GM18508 (cell line): ENCODE results near the gene COX14.
"Not testable (repeated sequence)": the region's sequence is repeated elsewhere in the genome, so short reads cannot be mapped to it uniquely, and the experiment has no call there.

Experiments
- ATAC-seq: cut with Tn5 transposase; IDR thresholded peaks from one replicate; pipeline ENCODE4 v1.9.1; 2021; ENCODE audit warnings: moderate number of reproducible peaks; ENCODE audit not compliant: insufficient read depth, unreplicated experiment

The COX14 gene

DNA sequence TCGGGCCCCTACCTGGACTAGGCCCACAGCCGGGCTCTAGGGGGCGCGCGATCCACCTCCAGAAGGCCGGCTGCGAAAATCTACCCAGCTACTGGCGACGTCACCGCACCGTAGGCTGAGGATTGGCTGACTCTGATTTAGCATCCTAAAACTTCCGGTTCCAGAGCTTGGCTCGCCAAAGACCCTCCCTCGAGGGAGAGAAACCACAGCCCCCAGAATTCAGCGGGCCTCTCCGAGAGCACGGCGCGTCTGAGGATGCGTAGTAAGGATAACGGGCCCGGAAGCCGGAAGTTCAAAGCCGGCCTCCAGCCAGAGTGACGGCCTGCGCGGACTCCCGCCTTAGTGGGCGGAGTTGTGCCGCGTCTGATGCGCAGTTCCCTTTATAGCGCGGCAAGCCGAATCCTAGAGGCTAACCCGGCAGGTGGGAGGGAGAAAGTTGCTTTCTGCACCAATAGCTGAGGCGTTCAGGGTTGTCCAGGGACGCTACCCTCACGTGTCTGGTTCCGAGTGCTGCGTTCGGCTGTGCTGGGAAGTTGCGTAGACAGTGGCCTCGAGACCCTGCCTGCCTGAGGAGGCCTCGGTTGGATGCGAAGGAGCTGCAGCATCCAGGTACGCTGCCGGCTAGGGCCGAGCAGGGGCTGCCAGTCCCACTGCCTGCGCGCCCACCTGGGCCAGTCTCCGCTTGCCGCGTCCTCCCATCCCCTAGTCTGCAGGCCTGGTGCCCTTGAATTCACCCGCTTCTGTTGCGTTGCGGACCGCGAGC lies at the start of gene COX14:
TSS of gene COX14 (plus strand) at position 544 of the 763 bp plus-strand sequence. CDS start 7,808 bp downstream, outside the sequence.
- ATAC-seq = peak; percentile 80

DNA sequence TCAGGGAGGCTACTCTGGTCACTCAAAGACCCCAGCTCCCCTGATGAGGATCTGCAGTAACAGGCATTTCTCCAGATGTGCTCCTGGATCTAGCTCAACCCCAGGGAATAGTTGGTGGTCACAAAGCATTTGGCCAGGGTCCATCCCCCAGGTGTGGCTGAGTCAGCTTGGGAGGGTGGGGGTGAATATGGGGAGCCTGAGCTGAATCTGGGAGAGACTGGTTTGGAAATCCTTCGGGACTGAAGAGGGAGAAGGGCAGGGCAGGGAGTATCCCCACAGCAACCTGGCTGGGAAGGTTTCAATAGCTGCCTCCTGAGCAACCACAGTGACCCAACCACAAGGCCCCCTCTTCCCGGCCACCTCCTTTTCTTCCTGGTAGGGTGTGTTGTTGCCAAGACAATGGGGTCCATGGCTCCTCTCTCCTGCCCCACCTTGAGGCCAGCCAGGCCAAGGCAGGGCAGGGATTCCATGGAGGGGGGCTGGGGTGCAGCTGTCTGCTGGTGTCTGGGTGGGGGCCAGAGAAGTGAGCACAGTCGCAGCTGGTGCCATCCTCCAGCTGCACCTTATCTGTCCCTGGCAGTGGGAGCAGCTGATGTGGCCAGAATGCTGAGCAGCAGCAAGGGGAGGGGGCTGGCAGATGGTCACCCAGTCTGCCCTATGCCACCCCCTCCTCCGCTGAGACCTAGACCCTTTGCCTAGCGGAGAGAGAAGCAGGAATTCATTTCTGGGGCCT lies 49.1 kb upstream of the COX14 start:
- ATAC-seq = no peak

DNA sequence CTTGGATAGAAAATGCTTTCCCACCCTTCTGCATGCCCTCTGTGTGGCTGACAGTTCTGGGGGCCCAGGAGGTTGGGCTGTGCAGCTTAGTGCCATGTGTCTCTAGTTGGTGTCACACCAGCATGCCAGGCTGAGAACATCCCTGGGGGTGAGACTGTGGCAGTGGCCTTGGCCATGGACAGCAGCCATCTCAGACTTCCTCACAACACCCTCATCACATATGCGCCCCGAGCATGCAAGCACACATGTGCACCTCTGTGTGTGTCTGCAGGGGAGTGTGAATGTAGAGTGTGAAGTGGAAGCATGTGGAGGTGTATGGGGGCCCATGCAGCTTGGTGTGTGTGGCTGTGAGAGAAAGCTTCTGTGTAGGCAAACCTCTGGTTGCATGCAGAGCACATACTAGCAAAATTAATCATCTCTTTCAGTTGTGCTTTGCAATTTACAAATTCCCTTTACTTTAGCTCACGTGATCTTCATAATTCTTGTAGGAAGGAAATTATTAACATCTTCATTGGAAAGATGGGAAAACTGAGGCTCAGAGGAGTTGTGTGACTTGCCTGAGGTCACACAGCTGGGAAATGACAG lies 46.2 kb upstream of the COX14 start:
- no peak for ATAC-seq

DNA sequence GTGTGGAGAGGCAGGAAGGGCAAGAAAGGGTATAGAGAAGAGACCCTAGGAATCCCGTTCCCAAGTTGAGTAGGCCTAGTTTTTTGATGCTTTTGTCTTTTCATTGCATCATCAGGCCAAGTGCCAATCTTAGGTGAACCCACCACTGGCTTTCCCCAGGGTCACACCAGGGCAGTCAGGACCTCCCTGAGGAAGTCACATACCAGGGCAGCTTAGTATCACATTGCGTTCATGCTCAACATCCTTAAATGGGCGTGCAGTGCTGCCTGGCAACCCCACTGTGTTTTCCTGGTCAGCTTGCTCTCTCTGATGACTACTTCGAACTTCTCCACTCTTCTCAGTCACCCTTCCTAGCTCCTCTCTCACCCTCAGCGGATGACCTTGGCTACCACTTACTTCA lies 45.6 kb upstream of the COX14 start:
- no peak for ATAC-seq

DNA sequence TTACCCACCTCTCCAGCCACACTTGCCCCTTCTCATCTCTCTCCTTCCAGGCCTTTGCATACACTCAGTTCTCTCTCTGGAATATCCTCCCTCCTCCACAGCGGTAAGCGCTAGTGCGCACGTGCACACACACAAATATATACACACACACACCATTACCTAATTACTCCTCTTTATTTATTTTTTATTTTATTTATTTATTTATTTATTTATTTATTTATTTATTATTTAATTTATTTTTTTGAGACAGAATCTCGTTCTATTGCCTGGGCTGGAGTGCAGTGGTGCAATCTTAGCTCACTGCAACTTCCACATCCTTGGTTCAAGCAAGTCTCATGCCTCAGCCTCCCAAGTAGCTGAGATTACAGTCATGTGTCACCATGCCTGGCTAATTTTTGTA lies 43.0 kb upstream of the COX14 start:
- ATAC-seq = no peak

DNA sequence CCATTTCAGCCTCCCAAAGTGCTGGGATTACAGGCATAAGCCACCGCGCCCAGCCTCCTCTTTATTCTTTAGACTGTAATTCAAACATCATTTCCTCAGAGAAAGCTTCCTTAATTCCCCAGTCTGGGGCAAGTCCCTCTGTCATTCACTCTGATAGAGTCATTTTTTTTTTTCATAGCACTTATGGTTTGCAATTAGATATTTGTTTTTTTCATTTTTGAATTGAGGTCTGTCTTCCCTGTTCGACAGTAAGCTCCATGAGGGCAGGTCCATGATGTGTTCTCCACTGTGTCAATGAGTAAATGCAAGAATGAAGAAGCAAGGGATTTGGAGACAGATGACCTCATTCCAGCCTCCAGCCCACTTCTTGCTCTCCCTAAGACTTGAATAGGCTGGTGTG lies 42.5 kb upstream of the COX14 start:
- ATAC-seq = no peak

DNA sequence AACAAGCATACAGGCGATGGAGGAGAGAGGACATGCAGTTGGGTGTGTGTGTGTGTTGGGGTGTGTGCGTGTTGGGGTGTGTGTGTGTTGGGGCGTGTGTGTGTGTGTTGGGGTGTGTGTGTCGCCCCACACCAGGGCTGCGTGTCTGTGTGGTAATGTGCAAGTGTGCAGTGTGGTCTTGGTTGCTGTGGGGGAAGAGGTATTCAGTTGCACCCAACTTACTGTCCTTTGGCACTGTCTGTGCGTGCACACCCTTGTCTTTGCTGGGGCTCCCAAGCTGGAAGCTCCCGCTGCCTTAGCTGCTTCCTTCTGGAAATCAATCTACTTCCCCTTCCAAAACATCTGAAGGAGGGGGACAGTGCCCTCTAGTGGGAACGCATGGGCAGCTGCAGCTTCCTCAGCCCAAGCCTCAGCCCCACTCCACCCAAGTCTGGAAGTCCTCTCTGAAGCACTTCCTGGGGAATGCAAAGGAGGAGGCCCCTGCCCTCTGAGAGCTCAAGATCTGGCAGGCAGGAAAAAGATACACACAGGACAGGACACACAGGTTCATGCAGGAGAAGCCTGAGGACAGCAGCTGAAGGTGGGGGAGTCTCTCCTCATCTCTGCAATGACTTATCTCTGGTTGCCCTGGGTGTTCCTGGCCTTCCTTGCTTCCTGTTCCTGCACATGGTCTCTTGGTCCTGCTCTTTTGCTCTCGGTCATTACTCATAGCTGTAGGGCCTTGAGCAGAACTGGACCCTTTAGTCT lies 41.5 kb upstream of the COX14 start:
- no peak for ATAC-seq

DNA sequence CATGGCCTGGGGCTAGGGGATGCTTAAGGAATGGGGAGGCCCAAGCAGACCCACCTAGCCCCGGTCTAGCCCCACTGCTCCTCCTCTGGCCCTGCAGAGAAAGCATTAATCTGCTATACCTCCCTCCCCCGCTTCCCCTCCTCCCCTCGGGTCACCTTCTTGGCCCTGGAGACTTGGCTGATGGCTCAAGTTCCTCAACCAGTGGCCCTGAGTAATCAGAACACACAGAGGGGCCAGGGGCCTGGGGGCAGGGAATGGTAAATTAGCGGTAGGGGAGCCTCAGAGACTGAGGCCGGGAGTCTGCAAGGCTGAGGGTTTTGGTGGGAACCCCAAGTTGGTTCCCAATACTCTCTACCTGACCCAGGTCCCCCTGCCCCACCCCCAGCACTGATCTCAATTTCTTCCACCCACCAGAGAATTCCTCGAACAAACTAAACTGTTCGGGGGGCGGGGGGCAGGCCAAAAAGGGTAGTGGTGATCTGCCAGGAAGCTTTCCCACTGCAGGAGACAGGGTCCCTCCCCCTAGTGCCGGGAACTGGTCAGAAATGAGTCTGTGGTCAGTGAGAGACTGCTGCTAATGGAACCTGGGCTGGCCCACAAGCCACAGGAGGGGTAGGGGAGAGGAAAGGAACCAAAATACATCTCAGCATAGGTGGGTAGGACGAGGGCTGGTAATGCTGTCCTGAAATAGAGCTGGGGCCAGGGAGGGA lies 39.7 kb upstream of the COX14 start:
- ATAC-seq = no peak

DNA sequence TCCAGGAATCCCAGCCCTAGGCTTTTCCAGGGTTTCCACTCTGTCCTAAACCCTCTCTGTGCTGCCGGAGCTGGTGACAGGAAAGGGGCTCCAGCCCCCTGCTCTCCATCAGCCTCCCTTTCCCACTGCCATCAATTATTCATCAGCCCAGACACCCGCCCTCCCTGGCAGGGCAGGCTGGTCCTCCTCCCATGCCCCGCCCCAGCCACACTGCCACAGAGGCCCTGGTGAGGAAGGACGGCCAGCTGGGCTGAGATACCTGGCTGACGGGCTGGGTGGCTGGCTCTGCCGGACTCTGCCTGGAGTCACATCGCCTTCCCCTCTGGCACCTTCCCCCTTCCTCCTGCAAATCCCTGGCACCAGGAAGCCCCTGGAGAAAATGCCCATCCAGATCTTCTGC lies 38.8 kb upstream of the COX14 start:
- ATAC-seq = no peak

DNA sequence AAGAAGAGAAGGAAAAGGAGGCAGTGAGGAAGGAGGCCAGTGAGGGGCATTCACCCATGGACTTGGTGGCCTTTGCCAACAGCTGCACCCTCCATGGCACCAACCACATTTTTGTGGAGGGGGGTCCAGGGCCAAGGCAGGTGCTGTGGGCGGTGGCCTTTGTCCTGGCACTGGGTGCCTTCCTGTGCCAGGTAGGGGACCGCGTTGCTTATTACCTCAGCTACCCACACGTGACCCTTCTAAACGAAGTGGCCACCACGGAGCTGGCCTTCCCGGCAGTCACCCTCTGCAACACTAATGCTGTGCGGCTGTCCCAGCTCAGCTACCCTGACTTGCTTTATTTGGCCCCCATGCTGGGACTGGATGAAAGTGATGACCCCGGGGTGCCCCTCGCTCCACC lies 38.3 kb upstream of the COX14 start:
- ATAC-seq = no peak

DNA sequence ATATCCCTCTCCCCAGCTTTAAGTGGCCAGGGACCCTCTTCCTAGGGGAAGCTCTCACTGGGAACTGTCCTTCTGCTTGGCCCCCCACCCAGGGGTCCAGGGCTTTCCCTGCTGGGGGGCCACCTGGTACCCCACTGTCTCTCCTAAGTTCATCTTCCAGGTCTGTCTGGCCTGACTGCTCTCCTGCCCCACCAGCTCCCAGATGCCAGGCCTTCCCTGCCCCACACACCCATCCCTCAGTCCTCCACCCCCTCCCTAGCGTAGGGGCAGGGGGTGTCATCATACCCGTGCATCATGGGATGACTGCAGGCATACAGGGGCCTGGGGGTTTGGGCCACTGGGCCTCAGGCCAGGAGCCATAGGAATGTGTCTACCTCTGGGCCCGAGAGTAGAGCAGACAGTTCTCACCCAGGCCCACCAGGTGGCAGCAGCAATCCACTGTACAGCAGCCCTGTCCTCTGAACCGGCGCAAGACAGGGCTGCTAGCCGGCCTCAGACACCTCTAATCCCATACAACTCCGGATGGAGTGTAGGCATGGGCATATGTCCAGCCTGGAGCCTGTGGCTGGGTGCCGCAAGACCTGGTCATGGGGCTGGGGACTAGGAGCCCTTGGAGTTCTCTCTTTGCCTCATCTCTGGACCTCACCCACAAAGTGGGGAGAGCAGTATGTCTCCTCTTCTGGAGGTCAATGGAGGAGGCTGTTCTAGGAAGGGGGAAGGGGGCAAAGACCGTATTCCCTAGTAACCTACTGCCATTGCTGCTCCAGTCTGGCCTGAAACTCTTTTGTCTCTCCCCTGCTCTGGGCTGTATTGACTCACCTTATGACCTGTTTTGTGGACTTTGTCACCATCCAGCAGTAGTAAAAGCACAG lies 36.9 kb upstream of the COX14 start:
- peak; percentile 65 for ATAC-seq

DNA sequence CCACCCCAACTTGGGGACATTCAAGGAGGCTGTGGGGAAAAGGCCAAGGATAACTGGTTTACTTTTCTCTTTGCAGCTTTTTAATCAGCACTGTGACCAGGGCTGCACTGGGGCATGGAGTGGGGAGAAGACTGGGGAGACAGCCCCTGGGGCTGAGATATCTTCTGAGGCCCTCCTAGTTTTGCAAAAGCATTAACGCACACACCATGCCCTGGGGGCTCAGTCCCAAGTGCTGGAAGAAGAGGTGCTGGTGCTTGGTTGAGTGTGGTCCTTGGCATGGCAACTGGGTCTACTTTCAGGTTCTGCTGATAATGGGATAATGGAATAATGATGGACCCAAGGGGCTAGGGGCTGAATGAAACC lies 36.2 kb upstream of the COX14 start:
- no peak for ATAC-seq

DNA sequence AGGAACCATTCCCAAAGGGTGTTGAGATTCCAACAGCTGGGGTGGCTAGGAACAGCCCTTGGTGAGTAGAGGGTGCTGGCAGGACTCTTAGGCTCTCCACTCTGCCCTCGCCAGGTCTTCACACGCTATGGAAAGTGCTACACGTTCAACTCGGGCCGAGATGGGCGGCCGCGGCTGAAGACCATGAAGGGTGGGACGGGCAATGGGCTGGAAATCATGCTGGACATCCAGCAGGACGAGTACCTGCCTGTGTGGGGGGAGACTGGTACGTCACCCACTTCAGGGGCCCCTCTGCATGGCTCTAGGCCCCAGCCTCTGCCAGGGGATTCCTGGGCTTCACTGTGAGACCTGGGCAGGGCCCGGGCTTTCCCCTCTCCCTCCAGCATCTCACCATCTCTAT lies 34.9 kb upstream of the COX14 start:
- no peak for ATAC-seq

DNA sequence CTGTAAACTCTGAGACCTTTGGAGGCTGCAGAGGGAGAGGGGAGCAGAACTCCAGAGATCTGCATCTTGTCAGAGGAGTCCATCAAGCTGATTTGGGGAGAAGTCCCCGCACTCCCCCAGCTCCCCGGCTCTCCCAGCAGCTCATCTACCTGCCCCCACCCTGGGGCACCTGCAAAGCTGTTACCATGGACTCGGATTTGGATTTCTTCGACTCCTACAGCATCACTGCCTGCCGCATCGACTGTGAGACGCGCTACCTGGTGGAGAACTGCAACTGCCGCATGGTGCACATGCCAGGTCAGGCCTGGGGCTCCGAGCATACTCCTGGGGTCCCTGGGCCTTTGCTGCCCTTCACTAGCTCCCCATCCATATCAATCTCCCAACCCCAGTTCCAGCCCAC lies 33.8 kb upstream of the COX14 start:
- ATAC-seq = no peak

DNA sequence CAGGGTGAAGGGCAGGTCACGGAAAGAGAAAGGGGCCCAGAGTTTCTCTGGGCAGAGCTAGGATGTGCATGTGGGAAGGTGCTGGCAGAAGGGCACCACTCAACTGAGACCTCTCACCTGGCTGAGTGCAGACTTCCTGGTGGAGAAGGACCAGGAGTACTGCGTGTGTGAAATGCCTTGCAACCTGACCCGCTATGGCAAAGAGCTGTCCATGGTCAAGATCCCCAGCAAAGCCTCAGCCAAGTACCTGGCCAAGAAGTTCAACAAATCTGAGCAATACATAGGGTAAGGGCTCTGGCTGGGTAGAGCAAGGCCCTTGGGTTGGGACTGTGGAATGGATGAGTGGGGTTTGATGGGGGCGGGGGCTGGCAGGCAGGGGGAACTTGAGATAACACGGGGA lies 32.3 kb upstream of the COX14 start:
- ATAC-seq = no peak

DNA sequence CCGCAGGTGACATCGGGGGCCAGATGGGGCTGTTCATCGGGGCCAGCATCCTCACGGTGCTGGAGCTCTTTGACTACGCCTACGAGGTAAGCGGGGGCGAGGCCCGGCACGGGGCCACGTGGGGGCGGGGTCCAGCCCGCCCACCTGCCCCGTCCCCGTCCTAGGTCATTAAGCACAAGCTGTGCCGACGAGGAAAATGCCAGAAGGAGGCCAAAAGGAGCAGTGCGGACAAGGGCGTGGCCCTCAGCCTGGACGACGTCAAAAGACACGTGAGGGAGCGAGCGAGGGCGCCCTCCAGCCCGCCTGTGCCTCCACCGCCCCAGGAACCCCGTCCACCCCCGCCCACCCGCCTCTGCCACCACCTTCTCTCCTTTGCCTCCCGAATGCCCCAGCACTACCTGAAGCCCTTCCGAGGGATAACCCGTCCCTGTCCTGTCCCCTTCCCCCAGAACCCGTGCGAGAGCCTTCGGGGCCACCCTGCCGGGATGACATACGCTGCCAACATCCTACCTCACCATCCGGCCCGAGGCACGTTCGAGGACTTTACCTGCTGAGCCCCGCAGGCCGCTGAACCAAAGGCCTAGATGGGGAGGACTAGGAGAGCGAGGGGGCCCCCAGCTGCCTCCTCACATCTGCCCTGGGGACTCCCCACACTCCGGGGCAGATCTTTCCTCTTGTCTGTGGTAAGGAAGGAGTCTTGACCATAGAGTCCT lies 30.8 kb upstream of the COX14 start:
- ATAC-seq = no peak

DNA sequence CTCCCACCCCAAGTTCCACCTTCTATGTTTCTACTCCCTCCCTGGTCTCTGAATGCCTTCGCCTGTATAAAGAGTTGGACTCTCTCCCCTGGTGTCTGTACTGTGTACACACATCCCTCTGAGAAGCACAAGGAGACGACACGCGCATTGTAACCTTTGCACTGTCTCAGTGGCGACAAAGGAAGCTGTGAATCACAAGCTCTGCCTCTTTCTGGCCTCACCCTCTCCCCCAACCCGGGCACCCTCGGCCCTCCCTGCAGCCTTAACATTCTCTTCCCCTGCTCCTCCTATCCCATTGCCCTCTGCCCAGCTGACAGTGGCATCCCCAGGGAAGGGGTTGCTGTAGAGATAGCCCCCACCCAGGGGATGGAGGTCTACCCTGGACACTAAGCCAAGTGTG lies 29.4 kb upstream of the COX14 start:
- ATAC-seq = no peak

DNA sequence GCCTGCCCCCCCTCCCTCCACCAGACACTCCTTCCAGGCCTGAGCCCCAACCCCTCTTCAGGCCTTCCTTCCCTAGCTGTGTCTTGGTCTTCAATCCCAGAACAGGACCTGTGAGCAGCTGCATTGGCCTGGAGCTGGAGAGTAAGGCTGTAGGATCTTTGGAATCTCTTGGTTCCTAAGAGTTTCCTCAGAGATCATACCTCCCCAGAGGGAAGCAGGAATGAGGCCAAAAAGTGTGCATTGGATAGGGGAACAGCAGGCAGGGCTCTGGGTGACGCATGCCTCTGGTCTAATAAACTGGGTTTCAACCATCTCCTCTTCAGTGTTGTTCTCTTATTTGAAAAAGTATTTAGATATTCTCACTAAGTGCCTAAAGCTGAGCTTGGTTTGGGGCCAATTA lies 28.7 kb upstream of the COX14 start:
- no peak for ATAC-seq

DNA sequence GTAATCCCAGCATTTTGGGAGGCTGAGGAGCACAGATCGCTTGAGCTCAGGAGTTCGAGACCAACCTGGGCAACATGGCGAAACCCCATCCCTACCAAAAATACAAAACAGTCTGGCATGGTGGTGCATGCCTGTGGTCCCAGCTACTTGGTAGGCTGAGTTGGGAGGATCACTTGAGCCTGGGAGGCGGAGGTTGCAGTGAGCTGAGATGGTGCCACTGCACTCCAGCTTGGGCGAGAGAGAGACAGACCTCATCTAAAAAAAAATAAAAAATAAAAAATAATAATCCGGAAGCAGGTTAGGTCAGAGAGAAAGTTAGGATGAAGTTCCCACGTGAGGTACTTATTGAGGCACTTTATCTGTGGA lies 27.6 kb upstream of the COX14 start:
- ATAC-seq = not testable (repeated sequence)
